Mesenteric fat pad (tissue), 1 donor: ENCODE results near the gene LPAR3. TPM values are rescaled to one million over a fixed set of nuclear protein-coding genes. Genes with fewer than 3 reads are reported as not detected.

Source experiments
- DNase-seq: peaks from one replicate; pipeline ENCODE4 v3.0.0-alpha.2; 2020; ENCODE audit warnings: low spot score
- total RNA-seq: library from RNA; stranded (reverse); fragmentation: NEBNext Ultra II Directional; extraction: Animal tissue kit (Norgen Biotek cat#: 25700); gene quantifications from one replicate; pipeline ENCODE4 v1.2.1, GENCODE V29; 2021
- donor health status: DM: yes; HTN: yes; CAD: no.

Gene LPAR3
- total RNA-seq, 1 donor from 2014 or later = not detected

DNA sequence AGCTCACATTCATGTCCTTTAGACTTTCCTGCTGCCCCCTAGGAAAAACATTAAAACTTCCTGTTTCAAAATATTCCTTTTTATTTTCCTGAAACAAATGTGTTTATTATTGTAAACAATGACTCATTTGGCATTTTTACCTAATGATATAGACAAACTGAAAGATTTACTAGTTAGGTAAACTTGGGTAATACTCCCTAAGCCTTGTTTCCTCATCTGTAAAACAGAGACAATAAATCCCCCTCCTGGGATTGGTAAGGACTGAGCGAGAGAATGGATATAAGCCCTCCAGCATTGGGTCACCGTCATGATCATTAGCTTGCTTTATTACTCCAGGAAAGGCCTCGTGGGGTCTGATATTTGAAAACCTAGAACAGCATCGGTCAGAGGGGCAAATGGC, 59.8 kb downstream of the LPAR3 start:
- no peak for DNase-seq

DNA sequence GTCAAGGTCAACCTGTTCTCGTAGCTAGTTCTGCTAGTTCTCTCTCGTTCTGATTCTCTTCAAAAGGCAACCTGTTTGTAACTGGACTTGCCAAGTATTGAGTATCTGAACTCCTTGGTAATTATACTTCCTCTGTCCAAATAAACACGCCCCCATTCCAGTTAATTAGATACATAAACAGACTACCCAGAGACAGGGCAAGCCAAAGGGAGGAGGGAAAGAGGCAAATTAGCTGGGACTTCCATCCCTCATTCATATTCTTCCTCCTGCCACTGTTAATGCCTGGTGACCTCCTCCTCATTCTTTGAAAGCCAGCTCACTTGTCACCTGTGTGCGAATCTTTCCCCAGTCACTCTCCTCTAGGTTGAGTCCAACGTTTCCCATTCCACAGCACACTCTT, 62.9 kb downstream of the LPAR3 start:
- no peak for DNase-seq

DNA sequence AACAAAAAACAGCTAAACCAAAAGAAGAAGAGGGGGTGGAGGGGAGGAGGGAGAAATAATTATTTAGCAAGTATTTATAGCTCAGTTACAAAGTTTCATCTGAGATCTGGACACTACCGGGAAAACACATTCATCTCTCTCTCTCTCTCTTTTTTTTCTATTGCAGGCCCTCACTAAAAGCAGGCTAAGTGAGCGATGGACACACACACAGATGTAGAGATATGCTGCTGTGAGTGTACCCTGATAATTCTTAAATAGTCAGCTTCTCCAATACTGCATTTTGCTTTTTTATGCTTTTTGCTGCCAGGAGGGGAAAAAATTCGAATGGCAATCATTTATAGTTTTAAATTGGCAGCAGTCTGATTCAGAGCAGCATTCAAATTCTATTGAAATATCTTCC, 65.0 kb downstream of the LPAR3 start:
- DNase-seq = no peak

DNA sequence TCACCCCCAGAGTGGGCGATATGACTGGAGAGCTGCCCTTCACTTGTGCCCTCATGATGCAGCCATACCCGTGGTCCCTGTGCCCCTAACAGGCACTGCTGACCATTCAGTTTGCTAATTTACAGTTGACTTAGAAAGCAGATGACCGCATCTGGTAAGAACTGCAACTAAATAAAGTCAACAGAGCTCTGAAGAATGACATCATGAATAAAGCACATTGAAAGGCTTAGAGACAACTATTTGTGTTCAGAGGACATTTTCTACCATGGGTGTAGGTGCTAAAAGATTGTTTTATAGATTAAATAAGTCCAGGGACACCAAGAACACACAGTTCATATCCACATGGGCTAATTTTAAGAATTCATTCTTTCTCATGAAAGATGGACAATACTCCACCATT, 65.5 kb downstream of the LPAR3 start:
- DNase-seq = no peak

DNA sequence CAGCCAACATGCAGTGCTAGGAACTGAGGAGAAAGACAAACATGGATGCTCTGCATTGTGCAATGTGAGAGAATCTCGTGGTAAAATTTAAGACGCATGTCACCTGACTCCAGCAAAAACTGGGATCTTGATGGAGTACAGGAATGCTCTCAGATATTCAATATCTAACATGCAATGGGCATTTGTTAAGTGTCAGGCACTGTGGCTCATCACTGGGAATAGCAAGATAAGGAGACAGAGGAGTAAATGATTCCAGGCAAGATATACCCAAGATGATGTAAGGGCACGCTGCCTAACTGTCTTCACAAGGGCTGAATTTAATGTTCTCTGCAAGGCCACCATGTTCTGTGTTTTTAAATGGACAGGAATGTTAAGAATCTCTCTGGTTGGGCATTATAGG, 67.8 kb downstream of the LPAR3 start:
- no peak for DNase-seq

DNA sequence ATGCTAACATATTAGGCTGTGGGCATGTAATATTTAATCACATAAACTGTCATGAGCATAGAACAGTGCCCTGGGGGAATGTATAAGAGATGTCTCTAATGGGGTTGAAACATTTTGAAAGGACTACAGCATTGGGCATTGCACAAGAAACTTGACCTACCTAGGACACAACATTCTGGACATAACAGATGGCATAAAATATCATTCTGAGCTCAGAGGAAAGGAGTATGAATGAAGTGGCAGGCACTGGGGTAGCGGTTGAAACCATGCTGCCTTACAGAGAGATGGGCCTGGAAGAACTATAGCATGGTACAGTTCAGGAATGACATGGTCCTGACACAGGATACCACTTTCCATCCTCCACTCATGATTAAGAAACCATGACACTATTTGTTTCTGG, 69.0 kb downstream of the LPAR3 start:
- no peak for DNase-seq

DNA sequence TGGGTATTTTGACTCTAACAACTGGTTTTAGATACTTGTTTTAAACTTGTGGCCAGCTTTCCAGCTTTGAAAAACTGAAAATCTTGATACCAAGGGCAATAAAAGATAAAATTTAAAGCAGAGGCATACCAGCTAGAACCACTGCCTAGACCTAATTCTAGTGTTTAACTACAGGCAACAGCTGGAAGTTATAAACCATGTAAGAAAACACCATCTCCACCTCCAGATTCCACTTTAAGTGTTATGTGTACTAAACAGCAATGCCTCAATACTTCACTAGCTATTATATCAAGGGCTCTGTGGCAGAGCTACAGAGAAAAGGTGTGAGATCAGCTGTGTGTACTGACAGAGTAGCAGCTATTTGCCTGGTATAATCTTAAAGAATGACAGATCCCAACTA, 69.5 kb downstream of the LPAR3 start:
- DNase-seq = no peak

DNA sequence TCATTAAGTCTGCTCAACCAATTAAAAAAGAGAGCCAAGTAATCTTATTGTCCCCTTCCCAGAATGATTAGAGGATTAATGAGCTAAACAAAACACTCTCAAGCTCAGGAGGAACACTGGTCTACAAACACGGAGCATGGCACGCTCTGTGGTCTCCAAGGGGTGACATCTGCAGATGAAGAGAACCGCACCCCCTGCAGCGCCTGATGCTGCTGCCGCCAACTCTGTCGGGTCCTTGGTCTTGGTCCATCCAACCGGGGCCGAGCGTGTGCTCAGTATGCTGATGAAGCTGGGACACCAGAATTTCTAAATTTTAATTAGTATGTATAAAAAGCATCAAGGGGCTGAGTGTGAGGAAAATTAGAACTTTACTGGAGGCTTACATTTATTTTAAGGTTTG, 82.7 kb downstream of the LPAR3 start:
- DNase-seq = no peak

DNA sequence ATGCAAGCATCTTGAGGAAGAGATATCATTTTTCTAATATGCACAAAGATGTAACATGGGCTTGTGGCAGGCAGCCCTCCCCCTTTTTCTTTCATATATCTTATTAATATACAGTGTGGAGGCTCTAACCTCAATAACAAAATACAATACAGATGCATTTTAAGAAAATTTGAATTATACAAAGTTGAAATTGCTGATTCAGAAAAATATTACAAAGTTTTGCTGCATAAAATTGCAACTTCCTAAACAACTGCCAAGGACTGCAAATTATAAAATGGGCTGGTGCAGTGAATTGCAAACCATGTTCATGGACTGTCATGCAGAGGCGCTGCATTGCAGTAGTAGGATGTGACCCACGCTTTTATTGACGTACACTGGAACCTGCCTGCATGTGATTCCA, 84.0 kb downstream of the LPAR3 start:
- DNase-seq = no peak

DNA sequence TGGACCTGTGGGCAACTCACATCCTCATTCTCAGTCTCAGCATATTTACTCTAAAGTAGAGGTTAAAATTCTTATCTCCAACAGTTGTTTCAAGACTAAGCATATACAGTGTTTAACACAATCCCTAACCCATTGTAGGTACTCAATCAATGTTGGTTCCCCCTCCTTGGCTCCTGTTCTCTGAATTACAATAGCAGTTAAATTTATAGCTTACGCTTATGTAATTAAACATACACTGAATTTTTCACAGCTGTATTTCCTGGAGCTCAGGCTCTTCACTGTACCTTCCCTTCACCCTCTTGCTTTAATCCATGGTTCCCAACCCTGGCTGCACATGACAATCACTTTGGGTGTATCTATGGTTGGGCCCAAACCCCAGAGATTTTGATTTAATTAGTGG, 89.4 kb downstream of the LPAR3 start:
- no peak for DNase-seq

DNA sequence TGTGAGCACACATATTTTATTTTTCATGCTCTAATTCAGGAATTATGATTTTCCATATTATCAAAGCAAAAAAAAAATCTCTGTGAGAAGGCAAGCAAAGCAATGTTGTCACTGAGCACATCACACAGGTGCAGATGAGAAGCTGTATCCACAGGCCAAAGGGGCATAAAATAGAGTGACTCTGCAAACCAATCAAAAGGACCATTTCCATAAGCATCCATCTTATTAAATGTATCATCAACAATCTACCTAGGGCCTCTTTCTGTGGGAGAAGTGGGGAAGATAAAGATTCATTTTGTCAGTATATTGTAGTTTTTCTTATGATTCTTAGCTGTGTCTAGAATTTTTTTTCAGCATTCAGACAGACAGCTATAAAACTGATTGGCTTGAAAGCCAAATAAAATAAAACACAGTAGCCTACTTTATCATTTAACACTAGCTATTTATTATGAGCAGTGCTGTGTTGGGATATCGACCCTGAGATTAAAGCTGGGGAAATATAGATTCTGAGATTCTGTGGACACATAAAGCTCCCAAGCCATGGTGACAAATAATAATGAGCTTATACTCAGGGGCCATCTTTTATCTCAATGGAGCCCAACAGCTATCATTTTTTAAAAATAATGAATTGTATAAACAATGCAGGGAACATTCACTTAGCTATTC, 90.3 kb downstream of the LPAR3 start:
- DNase-seq = no peak

DNA sequence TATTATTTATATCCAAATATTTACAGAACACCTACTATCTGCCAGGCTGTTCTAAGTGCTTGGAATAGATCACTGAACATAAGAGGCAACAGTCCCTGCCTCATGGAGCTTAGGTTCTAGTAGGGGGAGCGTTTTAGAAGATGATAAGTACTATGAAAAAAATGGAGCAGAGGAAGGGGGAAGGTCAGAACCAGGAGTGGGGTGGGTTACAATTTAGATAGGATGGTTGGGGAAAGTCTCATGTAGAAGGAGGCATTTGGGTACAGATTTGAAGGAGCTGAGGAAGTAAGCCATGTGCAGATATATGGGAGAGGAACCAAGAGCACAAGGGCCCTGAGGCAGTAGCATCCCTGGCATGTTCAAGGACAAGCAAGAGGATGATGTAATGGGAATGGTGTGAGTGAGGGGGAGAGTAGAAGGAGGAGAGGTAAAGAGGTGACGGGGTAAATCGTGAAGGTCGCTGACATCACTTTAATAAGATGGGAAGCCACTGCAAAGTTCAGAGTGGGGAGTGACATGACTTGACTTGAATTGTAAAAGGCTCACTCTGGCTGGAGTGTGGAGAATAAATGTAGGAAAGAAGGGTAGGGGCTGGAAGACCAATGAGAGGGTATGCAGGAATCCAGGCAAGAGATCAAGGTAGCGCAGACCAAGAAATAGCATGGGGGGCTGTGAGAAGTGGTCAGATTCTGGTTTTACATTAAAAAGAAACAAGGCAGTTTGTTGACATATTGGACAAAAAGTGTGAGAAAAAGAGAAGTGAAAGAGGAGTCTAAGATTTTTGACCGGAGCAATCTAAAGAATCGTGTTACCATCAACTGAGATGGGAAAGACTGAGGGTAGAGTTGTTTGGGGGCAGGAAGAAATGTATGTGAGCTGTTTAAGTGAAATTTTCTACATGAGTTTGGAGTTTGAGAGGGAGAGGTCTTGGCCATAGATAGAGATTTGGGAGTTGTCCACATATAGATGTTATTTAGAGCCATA, 92.6 kb downstream of the LPAR3 start:
- DNase-seq = no peak

DNA sequence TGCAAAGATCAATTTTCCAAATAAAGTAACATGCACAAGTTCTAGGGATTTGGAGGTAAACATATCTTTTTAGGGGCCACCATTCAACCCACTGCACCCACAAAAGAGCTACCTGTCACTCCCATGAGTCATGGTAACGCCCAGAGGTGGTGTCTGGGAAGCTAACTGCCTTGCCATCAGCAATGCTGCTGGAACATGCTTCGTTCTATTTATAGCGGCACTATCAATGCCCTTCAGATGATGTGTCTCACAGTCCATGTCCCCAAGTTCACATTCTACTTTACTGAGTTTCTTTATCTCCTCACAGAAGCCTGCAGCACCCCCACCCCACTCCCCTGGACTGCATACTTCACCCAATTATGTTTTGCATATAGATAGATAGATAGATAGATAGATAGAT, 95.4 kb downstream of the LPAR3 start:
- DNase-seq = no peak

DNA sequence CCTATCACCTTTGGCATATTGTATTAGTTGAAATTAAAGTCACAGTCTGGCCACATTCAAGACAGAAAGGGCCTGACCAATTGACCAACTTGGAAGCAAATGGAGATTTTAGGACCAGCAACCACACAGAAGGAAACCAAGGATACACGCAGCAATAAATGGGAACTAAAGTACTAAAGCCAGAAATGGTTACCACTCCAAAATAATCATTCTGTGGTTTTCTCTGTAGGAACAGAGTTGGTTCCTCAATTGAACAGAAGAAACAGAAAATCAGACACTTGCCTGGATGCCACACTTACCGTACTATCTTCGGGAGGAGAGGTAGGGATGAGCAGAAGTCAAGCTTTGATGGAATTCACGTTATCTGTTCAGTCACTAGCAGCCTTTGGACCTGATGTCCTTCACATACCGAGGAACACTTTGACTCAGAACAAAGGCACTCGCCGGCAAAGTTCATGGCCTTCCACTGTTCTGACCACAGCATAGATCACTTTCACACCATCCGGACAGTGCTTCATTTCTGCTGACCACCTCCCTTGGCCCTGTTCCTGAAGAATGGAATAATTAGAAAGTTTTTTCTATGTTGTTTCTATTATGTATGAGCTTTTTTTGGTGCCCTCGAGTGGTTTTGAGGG, 96.9 kb downstream of the LPAR3 start:
- no peak for DNase-seq

DNA sequence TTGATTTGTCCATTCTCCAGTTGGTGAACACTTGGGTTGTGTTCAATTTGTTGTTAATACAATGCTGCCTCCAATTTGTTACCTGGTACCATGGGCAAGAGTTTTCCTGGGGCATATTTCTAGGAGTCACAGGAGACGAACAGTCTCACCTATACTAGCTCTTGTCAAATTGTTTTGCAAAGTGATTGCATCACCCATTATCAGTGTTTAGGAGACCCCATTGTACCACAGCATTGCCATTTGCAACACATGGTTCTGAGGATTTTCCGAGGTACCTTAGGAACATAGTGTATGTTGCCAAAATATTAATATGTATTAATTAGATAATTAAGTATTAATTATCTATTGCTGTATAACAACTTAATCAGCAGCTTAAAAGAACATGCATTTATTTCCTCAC, 97.8 kb downstream of the LPAR3 start:
- no peak for DNase-seq

DNA sequence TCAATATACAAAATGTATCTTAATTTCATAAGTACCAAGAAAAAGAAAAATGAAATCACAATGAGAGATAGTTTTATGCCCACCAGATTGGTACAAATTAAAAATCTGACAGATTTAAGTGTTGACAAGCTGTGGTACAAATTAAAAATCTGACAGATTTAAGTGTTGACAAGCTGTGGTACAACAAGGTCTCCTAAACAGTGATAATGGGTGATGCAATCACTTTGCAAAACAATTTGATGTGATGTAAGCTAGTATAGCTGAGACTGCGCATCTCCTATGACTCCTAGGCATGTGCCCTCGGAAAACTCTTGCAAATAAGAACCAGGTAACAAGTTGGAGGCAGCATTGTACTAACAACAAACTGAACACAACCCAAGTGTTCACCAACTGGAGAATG, 100.6 kb downstream of the LPAR3 start:
- no peak for DNase-seq

DNA sequence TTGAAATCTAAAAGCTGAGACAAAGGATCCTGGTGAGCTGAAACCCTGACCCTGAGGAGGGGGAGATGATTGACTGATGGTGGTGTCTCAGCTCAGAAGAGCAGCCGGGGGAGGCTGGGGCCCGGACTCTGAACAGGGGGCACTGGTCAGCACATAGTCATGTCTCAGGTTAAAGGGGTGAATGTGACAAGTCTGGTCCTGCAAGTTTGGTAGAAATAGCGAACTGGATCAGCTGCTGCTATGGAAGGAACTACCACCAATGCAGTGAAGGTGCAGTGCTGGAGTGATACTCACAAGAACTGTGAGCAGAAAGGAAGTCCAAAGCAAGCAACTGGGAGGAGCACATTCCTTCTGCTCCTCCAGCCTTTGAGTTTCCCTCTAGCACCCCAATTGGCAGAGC, 104.0 kb downstream of the LPAR3 start:
- no peak for DNase-seq

DNA sequence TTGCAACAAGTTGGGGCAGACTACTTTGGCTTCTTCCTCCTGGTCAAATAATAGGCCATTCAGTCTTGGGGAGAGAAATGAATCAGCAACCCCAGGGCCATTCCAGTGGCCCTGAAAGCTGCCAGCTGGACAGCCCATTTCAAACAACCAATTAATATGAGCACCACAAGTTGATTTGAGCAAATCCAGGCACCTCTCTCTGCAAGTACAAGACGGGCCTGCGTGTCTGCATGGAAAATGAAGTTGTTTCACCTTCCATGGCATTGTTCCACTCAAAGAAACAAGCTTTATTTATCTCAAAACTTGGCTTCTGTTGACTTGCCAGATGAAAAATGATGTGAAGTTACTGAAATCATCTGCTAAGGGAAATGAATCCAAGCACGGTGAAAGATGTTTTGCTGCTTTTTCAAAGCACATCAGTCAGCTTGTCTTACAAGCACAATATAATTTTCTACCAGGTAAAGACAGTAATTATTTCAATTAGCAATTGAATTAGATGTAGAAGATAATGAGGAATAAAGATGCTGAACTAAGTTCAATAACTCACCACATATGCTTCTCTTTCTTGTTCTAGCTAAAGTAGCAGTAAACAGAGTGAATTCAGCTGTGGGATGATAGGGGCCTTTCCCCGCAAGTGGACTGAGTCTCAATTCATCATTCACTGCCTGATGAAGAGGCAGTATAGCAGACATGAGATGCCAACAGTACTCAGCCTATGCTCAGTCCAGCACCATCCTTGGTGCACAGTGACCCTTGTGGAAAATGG, 107.6 kb downstream of the LPAR3 start:
- no peak for DNase-seq

DNA sequence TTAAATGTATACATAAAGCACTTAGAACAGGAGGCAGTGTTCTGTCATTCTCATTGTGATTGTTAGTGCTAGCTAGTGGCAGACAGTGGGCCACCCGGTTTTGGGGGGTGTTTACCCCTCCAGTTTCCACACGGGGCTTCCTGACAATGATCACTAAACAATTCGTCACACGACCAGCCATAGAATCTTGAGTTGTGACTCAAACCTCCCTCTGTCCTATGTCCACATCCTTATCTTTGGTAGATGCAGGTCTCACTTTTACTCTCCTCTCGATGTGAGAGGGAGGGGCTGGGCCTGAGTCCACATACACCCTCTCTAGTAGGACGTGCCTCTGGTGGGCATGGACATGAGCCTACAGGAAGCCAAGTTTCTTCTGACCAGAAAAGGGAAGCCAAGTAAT, 110.1 kb downstream of the LPAR3 start:
- no peak for DNase-seq

DNA sequence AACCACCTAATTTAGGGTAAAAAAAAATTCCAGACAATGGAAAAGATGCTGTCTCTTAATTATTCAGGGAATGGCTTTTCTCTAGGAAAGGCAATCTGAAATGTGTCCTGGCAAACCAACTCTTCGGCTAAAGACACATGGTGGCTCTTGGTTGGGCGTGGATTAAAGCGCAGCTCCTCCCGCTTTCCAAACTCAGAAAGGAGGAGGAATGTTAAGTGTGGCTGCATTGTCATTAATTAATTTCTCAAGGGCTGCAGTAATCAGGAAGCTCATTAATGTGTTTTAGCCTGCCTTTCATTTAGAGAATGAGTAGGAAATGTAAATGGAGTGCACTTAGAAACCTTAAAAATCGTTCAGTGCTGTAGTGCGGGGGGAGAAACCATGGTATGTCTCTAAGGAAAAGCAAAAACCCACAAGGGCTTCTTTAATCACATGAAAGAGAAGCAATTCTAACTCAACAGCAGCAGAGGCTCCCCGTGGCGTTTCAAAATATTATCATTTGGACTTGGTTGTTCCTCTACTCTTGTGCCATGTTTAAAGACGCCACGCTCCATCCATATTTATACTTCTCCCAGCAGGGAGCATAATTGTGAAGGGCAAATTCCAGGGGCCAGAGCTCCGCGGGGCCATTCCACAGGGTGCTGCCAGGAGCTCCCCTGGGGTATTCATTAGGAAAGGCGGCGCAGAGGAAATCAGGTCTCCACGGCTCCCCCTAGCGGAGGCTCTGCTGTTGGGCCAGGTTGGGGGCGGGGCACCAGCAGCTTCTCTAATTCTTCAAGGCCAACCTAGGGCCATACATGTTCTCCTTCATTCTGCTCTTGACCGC, 110.8 kb downstream of the LPAR3 start:
- DNase-seq = no peak
